HPDE6-E6E7 (cell line): ENCODE measurements around the gene PYGL.
"Not testable (repeated sequence)": the region's sequence is repeated elsewhere in the genome, so short reads cannot be mapped to it uniquely, and the experiment has no call there.

Experiments used
- DNase-seq: peaks from one replicate; pipeline ENCODE4 v3.0.0; 2011; ENCODE audit warnings: missing footprints; ENCODE audit errors: extremely low spot score

The PYGL gene

GRCh38 chr14:50954811-50955372 is 10.6 kb upstream of the PYGL start:
- DNase-seq, result peak; percentile 50

DNA sequence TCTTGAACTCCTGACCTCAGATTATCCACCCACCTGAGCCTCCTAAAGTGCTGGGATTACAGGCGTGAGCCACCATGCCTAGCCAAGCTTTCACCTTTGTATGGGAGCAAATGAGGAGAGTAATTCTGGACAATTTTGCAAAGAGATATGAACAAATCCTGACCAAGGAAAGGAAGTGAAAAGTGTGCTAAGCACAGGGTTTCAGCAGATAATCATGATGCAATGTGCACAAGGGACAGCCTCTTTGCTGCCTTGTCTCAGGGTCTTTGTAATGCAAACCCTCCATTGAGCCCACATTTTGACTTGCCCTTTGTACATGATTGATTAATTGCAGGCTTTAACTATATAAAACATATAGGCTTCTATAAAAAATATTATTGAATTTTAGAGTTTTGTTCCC is 9.2 kb upstream of the PYGL start:
- DNase-seq, result no peak

- no peak for DNase-seq
Measured at GRCh38 chr14:50951032-50951431, 6.7 kb upstream of the PYGL start.

DNA sequence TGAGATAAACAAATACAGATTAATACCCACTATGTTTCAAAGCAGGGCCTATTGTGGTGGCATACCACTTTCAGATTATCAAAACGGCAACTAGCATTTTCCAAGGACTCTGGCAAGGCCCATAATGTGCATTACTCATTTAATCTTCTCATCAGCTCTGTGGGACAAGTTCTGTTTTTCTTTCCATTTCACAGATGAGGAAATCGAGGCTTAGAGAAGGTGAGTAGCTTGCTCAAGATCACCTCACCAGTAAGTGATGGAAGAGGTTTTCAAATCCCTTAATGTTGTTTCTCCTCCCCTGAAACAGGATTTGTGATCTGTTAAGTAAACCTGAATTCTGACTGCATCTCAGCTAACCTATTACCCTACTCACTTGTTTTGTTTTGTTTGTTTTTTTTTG is 3.9 kb upstream of the PYGL start:
- no peak for DNase-seq

DNA sequence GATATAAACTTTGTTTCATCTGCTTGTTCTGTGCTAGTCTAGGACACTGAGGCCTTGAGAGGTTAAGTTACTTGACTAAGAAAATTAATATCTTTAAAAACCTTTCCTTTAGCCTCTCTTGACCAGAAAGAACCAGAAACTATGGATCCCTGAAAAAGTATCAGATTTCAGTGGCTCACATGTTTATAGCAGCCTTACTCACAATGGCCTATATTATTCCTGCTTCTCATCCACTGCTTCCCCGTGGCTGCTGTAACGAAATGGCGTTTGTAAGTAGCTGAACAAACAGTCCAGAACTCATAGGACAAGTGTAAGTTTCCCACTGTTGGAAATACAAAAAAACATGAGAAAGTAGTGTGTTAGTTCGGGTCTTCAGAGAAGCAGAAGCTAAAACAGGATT is 3.2 kb upstream of the PYGL start:
- DNase-seq, result no peak

GRCh38 chr14:50946234-50946935 is 2.1 kb upstream of the PYGL start:
- DNase-seq, result no peak

- peak; percentile 54 for DNase-seq
Measured at GRCh38 chr14:50944647-50945413, 547 bp upstream of the PYGL start.

DNA sequence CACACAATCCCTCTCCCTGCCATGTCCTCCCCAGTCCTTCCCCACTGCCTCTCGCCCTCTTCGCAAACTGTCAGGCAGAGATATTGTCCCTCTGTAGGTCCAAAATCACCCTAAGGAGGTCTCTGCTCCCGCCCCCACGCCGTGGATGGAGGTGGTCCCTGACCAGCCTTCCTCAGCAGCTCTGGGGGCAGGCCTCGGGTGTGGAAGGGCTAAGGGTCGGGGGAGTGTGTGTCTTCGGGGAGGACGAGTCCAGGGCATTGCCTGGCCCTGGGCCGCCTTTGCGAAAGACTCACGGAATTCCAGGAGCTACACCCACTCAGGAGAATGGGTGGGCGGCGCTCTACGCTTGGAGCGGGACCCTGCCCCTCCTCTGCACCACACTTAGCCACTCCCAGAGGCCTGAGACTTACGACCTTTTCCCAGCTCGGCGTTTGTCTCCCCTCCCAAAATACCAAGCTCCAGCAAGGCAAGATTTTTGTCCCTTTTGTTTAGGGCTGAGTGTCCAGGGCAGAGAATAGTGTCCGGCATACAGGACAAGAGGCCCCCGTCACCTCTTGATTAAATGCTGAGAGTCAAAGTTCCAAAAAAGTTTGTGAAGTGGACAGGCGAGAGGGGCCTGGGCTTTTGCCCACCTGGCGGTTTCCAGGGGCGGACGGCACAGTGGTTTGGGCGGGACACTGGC is 881 bp downstream of the PYGL start:
- peak; percentile 40 for DNase-seq

- DNase-seq, result not testable (repeated sequence)
Measured at GRCh38 chr14:50941638-50942037, 2.6 kb downstream of the PYGL start.

- DNase-seq, result no peak
Measured at GRCh38 chr14:50941151-50941550, 3.1 kb downstream of the PYGL start.

DNA sequence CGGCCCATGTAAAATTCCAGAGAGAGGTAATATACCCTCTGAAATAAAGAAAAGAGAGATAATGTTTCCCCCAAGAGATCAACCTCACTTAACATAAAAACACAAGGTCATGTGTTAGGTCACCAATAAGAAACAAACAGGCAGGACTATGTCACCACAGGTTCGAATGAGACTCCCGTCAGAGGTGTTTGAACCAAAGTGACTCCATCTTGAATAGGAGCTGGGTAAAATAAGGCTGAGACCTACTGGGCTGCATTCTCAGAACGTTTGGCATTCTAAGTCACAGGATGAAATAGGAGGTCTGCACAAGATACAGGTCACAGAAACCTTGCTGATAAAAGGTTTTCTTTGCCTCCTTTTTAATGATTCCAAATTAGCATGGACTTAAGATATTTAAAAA is 6.5 kb downstream of the PYGL start:
- DNase-seq, result no peak

DNA sequence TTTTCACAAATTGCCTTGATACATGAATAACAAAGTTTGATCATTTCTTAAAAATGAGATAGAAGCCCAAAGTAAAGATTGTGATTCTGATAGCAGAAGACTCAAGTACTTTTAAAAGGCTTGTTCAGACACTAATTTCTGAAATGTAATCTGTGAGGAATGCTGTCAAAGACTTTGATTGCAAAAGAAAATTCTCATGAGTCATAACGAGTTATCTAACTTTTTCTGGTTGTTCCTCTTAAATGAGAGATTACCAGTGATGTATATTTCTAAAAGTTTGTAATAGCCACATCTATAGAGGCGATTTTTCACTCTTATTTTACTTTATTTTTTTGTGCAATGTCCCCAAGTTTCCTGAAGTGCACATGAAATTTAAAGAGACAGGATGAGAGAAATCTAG is 7.0 kb downstream of the PYGL start:
- DNase-seq, result peak; percentile 45

GRCh38 chr14:50936882-50937281 is 7.4 kb downstream of the PYGL start:
- no peak for DNase-seq

- no peak for DNase-seq
Measured at GRCh38 chr14:50936016-50936340, 8.3 kb downstream of the PYGL start.

DNA sequence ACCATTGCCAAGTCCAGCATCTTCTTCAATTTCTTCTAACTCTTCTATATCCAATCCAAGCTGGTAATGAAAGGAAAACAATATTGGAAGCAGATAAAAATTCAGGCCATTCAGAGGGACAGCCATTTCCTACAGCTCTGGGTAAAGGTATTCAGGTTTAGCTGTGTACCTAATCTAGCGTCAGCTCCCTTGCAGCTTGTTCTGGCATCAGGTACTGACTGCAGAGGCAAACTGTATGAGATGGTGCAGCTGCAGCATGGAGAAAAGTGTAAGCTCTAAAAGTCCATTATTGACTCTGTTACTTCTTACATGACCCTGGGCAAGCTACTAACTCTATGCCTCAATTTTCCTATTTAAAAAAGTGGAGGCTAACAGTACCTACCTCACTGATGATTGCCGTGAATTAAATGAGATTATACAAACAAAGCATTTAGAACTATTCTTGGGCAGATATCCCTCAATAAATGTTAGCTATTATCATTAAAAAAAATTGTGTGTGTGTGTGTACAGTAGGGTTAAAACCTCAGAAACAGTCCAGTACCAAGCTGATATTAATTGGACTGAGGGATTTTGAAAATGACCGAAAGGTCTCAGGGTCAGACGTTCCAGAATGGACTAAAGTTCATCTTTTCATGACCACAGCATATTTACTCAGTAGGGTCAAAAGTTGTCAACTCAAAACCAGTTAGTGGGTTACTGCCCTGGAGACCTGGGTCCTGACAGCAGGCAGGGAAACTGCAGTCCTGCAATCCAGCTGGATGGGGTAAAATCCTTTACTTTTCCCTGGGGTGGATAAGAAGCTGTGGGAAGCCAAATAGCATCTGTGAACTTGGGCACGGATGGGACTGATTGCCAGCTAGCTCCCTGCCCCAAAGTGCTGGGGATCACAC is 8.9 kb downstream of the PYGL start:
- no peak for DNase-seq

- no peak for DNase-seq
Measured at GRCh38 chr14:50932592-50933495, 11.4 kb downstream of the PYGL start.

GRCh38 chr14:50932156-50932555 is 12.1 kb downstream of the PYGL start:
- no peak for DNase-seq

DNA sequence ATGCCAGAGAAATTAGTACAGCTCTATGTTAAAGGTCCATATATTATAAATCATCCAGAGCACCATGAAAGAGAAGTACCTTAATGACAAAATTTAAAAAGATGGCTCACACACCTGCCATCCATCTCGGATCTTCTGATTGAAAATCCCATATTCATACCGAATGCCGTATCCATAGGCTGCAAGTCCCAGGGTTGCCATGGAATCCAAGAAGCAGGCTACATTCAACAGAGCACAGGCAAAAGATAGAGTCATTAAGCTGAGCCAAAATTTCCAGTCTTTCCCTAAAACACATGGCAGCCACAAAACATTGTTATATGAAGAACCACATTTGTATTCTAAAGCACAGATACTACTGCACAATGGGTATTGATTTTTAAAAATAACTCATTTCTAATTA is 12.7 kb downstream of the PYGL start:
- DNase-seq, result no peak

- DNase-seq, result no peak
Measured at GRCh38 chr14:50929506-50929905, 14.8 kb downstream of the PYGL start.

DNA sequence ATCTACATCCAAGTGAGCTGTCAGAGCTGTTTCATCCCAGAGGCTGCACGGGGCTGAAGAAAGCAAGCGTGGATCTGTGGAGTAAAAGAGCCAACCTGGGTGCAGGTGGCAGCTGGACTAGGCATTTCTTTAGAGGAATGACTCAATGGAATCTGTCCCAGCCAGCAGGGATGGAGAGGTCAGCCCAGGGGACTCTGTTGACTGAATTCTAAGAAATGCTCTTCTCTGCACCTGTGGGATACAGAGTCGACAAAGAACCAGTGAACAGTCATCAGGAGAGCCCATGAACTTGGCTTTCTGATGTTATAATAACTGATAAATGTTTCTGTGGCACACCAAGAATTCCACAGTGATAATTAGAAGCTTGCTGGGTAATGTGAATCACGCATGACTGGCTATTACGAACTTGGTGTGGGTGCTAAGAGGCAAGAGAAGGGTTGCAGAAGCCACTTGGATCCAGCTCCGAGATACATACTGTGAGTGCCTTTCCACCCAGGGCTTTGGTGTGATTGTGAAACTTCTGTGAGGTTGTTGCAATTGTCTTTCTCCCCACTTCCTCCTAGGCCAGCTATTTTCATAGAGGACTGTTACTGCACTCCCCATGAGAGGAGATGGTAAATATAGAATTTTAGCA is 16.2 kb downstream of the PYGL start:
- DNase-seq, result no peak
